Natural killer cell (primary cell): ENCODE data around the gene NREP. TPM values are rescaled to one million over a fixed set of nuclear protein-coding genes. Genes with fewer than 3 reads are reported as not detected.

Source experiments
- ATAC-seq, 3 donors: fragments of 150-1000 bp in 2 of 3; fragments of 200-7000 bp in 1 of 3; cut with Tn5 transposase; 1 replicate in 1 of 3; 2 replicates in 2 of 3; pipeline ENCODE4 v1.10.0; 2021; ENCODE audit warnings: mild to moderate bottlenecking in 2 of 3, moderate library complexity in 2 of 3
- DNase-seq, 2 donors: peaks; one replicate each; pipeline versions ENCODE4 v3.0.0 to v3.0.0-alpha.2; 2013 to 2021; ENCODE audit warnings: mixed read lengths in 1 of 2
- H3K27ac ChIP-seq: one replicate; pipeline ENCODE4 v1.5.1; 2013; ENCODE audit warnings: mild to moderate bottlenecking, low read length
- H3K27me3 ChIP-seq: one replicate; pipeline ENCODE4 v1.6.1; 2013; ENCODE audit warnings: low read length; ENCODE audit not compliant: control insufficient read depth, insufficient read depth
- H3K36me3 ChIP-seq: one replicate; pipeline ENCODE4 v1.6.1; 2013; ENCODE audit warnings: low read length; ENCODE audit not compliant: control insufficient read depth, insufficient read depth
- H3K4me1 ChIP-seq: one replicate; pipeline ENCODE4 v1.6.1; 2013; ENCODE audit warnings: low read length; ENCODE audit not compliant: control insufficient read depth, insufficient read depth
- H3K4me3 ChIP-seq: one replicate; pipeline ENCODE4 v1.5.1; 2013; ENCODE audit warnings: low read length
- H3K9me3 ChIP-seq: one replicate; pipeline ENCODE4 v1.6.1; 2013; ENCODE audit warnings: low read length; ENCODE audit not compliant: control insufficient read depth, insufficient read depth
- H3K27ac Mint-ChIP-seq, 2 donors: one replicate each; pipeline ENCODE4 v1.8.0; 2022; ENCODE audit warnings: mild to moderate bottlenecking in 2 of 2, mixed read lengths in 2 of 2, moderate library complexity in 1 of 2
- H3K27me3 Mint-ChIP-seq, 2 donors: one replicate each; pipeline ENCODE4 v1.8.0; 2022; ENCODE audit warnings: low read depth in 2 of 2, mixed read lengths in 2 of 2
- H3K36me3 Mint-ChIP-seq: one replicate; pipeline ENCODE4 v1.8.0; 2022; ENCODE audit warnings: mixed read lengths
- H3K4me1 Mint-ChIP-seq, 2 donors: one replicate each; pipeline ENCODE4 v1.8.0; 2022; ENCODE audit warnings: mixed read lengths in 2 of 2
- H3K4me3 Mint-ChIP-seq: one replicate; pipeline ENCODE4 v1.8.0; 2022; ENCODE audit warnings: mild to moderate bottlenecking, moderate library complexity, mixed read lengths
- H3K9me3 Mint-ChIP-seq, 2 donors: one replicate each; pipeline ENCODE4 v1.8.0; 2022; ENCODE audit warnings: mixed read lengths in 2 of 2
- CTCF ChIP-seq: fragments of 200-600 bp; IDR thresholded peaks from one replicate; pipeline ENCODE4 v1.8.0; 2022; ENCODE audit warnings: antibody characterized with exemption
- WGBS: methylation state at CpG from one replicate; pipeline ENCODE4 v1.1.7; 2013; ENCODE audit warnings: missing lambda C conversion rate; ENCODE audit not compliant: insufficient coverage; 5-methylcytosine and 5-hydroxymethylcytosine counted together
- intact Hi-C: fragments of 100-400 bp; cut with micrococcal nuclease; formaldehyde crosslinking; loops from one replicate; pipeline ENCODE4 v1.14.2; 2022
- total RNA-seq, 4 donors: library from RNA; stranded (reverse); fragments of 120-200 nt in 1 of 4; gene quantifications; one replicate each; pipeline versions ENCODE4 v1.2.3 to v1.2.4, GENCODE V29; 2013 to 2022

NREP gene
- total RNA-seq, 3 donors from 2014 or later (not counting 1 experiment from before 2014, with no cell fraction given), result 7.6 to 9.9 (median 8.4) TPM

GRCh38 chr5:111805071-111805470 is 48.1 kb upstream of the NREP start:
- TF ChIP-seq CTCF, result no peak
- 95% methylated on average over 2 of the region's 2 CpGs for WGBS
- Histone ChIP-seq H3K27me3 (no peaks in the 10 kb centered on the region), H3K36me3 (no peaks in the 10 kb centered on the region), H3K9me3 (no peaks in the 10 kb centered on the region), H3K27ac (no peak overlapping the region), H3K4me1 (no peaks in the 10 kb centered on the region), H3K4me3 (no peak overlapping the region)
- ATAC-seq (no peak), DNase-seq (no peak)
- no peak overlapping the region for H3K4me3 Mint-ChIP-seq
- no peaks in the 10 kb centered on the region for H3K36me3 Mint-ChIP-seq
- H3K4me1 Mint-ChIP-seq, result no peaks in the 10 kb centered on the region
- H3K9me3 Mint-ChIP-seq, result no peaks in the 10 kb centered on the region
- peaks cover 0 to 11% of the 10 kb centered on the region in 2 donors for H3K27me3 Mint-ChIP-seq
- intact Hi-C loops, result no loop called here
- H3K27ac Mint-ChIP-seq, result no peak overlapping the region

GRCh38 chr5:111800351-111800750 is 43.4 kb upstream of the NREP start:
- no peak for TF ChIP-seq CTCF
- H3K27me3 Mint-ChIP-seq, result peaks cover 0 to 11% of the 10 kb centered on the region in 2 donors
- no peaks in the 10 kb centered on the region for H3K36me3 Mint-ChIP-seq
- no peaks in the 10 kb centered on the region for H3K4me1 Mint-ChIP-seq
- no peak for DNase-seq
- Histone ChIP-seq H3K4me3 (no peak overlapping the region), H3K4me1 (no peaks in the 10 kb centered on the region), H3K9me3 (no peaks in the 10 kb centered on the region), H3K36me3 (no peaks in the 10 kb centered on the region), H3K27ac (no peak overlapping the region), H3K27me3 (no peaks in the 10 kb centered on the region)
- H3K9me3 Mint-ChIP-seq, result no peaks in the 10 kb centered on the region
- no peak for ATAC-seq
- intact Hi-C loops, result no loop called here
- WGBS, result 86% methylated on average over 3 of the region's 3 CpGs
- H3K4me3 Mint-ChIP-seq, result no peak overlapping the region
- H3K27ac Mint-ChIP-seq, result no peak overlapping the region

- Mint-ChIP-seq H3K4me3 (no peak overlapping the region), H3K9me3 (no peaks in the 10 kb centered on the region)
Observed at GRCh38 chr5:111795142-111795541, 38.1 kb upstream of the NREP start.

More at GRCh38 chr5:111795142-111795541, 38.1 kb upstream of the NREP start:
- no peaks in the 10 kb centered on the region for H3K27me3 ChIP-seq
- 100% methylated on average over 1 of the region's 1 CpG for WGBS
- H3K36me3 ChIP-seq, result no peaks in the 10 kb centered on the region
- Mint-ChIP-seq H3K27ac (no peak overlapping the region), H3K4me1 (no peaks in the 10 kb centered on the region), H3K36me3 (no peaks in the 10 kb centered on the region), H3K27me3 (peaks cover 0 to 2% of the 10 kb centered on the region in 2 donors)
- no peak overlapping the region for H3K27ac ChIP-seq
- intact Hi-C loops, result no loop called here
- TF ChIP-seq CTCF, result no peak
- ATAC-seq, result no peak
- DNase-seq, result no peak
- H3K4me3 ChIP-seq, result no peak overlapping the region
- H3K9me3 ChIP-seq, result no peaks in the 10 kb centered on the region
- no peaks in the 10 kb centered on the region for H3K4me1 ChIP-seq
